ENCODE data around the gene ZNF532. TPM values are rescaled to one million over a fixed set of nuclear protein-coding genes. Genes with fewer than 3 reads are reported as not detected.

Gene ZNF532
- total and polyA plus RNA-seq, 9 of the 15 experiments (the other 6 are each of a cell fraction or from before 2014, with no cell fraction given): 0.42 TPM; not detected in 8

DNA sequence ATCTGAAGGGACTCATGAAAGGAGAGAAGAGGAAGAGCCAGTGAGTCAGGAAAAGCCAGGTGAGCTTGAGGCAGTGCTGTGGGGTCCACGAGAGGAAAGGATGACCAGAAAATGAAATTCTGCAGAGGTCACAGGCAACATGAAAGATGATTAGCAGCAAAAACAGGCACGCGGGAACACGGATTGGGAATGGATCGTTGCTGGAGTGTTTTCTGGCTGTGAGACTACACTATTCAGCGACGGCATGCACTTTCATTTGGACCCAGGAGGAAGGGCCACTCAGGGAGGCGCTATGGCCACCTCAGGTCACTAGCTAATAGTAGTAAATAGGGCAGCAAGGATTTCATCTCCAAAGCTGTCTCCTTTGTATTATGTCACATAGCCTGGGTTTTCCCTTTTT lies 44.8 kb downstream of the ZNF532 start:
- no peaks in the 10 kb centered on the region for H3K36me3 ChIP-seq (ENCODE audit: control insufficient read depth, insufficient read depth, low read length)
- FAIRE-seq (no peak), DNase-seq (ENCODE audit: extremely low read depth in 1 of 4, low spot score in 3 of 4) (no peak), ATAC-seq (no peak)
- H3K9me3 ChIP-seq (replicated peaks; ENCODE audit: control insufficient read depth, insufficient read depth, low read depth, low read length): no peaks in the 10 kb centered on the region
- no peak overlapping the region for H3K9ac ChIP-seq (ENCODE audit: insufficient read depth in 1 of 2, low read depth in 2 of 2, low read length in 2 of 2)
- no peak overlapping the region for H3K27ac ChIP-seq (ENCODE audit: extremely low read depth, low read depth, low read length)
- in situ Hi-C loops (cut with MboI): no loop called here
- no peak overlapping the region for H3K4me3 ChIP-seq
- no peak overlapping the region for H3K4me2 ChIP-seq (ENCODE audit: insufficient read depth, low read length)
- no peaks in the 10 kb centered on the region for H3K9me1 ChIP-seq (ENCODE audit: control insufficient read depth, insufficient read depth, low read length)
- TF ChIP-seq, protein P1, sequence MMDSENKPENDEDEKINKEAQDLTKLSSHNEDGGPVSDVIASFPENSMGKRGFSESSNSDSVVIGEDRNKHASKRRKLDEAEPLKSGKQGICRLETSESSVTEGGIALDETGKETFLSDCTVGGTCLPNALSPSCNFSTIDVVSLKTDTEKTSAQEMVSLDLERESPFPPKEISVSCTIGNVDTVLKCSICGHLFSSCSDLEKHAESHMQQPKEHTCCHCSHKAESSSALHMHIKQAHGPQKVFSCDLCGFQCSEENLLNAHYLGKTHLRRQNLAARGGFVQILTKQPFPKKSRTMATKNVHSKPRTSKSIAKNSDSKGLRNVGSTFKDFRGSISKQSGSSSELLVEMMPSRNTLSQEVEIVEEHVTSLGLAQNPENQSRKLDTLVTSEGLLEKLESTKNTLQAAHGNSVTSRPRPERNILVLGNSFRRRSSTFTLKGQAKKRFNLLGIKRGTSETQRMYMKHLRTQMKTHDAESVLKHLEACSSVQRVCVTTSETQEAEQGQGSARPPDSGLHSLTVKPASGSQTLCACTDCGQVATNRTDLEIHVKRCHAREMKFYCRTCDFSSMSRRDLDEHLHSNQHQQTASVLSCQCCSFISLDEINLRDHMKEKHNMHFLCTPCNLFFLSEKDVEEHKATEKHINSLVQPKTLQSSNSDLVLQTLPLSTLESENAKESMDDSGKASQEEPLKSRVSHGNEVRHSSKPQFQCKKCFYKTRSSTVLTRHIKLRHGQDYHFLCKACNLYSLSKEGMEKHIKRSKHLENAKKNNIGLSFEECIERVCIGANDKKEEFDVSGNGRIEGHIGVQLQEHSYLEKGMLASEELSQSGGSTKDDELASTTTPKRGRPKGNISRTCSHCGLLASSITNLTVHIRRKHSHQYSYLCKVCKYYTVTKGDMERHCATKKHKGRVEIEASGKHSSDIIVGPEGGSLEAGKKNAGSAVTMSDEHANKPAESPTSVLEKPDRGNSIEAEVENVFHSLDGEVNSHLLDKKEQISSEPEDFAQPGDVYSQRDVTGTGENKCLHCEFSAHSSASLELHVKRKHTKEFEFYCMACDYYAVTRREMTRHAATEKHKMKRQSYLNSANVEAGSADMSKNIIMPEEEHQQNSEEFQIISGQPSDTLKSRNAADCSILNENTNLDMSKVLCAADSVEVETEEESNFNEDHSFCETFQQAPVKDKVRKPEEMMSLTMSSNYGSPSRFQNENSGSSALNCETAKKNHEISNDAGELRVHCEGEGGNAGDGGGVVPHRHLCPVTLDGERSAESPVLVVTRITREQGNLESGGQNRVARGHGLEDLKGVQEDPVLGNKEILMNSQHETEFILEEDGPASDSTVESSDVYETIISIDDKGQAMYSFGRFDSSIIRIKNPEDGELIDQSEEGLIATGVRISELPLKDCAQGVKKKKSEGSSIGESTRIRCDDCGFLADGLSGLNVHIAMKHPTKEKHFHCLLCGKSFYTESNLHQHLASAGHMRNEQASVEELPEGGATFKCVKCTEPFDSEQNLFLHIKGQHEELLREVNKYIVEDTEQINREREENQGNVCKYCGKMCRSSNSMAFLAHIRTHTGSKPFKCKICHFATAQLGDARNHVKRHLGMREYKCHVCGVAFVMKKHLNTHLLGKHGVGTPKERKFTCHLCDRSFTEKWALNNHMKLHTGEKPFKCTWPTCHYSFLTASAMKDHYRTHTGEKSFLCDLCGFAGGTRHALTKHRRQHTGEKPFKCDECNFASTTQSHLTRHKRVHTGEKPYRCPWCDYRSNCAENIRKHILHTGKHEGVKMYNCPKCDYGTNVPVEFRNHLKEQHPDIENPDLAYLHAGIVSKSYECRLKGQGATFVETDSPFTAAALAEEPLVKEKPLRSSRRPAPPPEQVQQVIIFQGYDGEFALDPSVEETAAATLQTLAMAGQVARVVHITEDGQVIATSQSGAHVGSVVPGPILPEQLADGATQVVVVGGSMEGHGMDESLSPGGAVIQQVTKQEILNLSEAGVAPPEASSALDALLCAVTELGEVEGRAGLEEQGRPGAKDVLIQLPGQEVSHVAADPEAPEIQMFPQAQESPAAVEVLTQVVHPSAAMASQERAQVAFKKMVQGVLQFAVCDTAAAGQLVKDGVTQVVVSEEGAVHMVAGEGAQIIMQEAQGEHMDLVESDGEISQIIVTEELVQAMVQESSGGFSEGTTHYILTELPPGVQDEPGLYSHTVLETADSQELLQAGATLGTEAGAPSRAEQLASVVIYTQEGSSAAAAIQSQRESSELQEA (IDR thresholded peaks at IDR 0.05; ENCODE audit: low read depth): no peak
- TF ChIP-seq CXXC5 (CRISPR knock-in tag; IDR thresholded peaks at IDR 0.05) (no peak), ZNF766 (CRISPR knock-in tag; conservative IDR thresholded peaks at IDR 0.05) (no peak), PHF21A (IDR thresholded peaks at IDR 0.05; ENCODE audit: borderline replicate concordance, low read depth) (no peak), PHB2 (IDR thresholded peaks at IDR 0.05; ENCODE audit: low read depth) (no peak), HMG20A (CRISPR knock-in tag; conservative IDR thresholded peaks at IDR 0.05) (no peak), TCF7L2 (IDR thresholded peaks at IDR 0.05; ENCODE audit: low read depth, low read length) (no peak)
- TF ChIP-seq, protein P2, sequence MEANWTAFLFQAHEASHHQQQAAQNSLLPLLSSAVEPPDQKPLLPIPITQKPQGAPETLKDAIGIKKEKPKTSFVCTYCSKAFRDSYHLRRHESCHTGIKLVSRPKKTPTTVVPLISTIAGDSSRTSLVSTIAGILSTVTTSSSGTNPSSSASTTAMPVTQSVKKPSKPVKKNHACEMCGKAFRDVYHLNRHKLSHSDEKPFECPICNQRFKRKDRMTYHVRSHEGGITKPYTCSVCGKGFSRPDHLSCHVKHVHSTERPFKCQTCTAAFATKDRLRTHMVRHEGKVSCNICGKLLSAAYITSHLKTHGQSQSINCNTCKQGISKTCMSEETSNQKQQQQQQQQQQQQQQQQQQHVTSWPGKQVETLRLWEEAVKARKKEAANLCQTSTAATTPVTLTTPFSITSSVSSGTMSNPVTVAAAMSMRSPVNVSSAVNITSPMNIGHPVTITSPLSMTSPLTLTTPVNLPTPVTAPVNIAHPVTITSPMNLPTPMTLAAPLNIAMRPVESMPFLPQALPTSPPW (CRISPR knock-in tag; IDR thresholded peaks at IDR 0.05): no peak
- BruUV-seq (replicated peaks): no TSS peak
- ChIA-PET POLR2A (no interaction called here), CTCF (ENCODE audit: low intra/inter-chr PET ratio) (no interaction called here)
- no peaks in the 10 kb centered on the region for H4K20me1 ChIP-seq (replicated peaks; ENCODE audit: control insufficient read depth, insufficient read depth, low read length)
- H2AFZ ChIP-seq (ENCODE audit: low read depth, low read length): no peak overlapping the region
- intact Hi-C loops (cut with micrococcal nuclease): no loop called here
- 0% methylated on average over 8 of the region's 8 CpGs for WGBS (ENCODE audit: insufficient coverage, low coverage, missing lambda C conversion rate)
- H3K27me3 ChIP-seq (ENCODE audit: control insufficient read depth in 2 of 2, insufficient read depth in 2 of 2, low read length in 2 of 2): peaks cover 3 to 18% of the 10 kb centered on the region in 2 experiments; a peak in 4 of 5 replicates
- H3K4me1 ChIP-seq (replicated peaks in 1 of 2; ENCODE audit: control insufficient read depth in 2 of 2, insufficient read depth in 2 of 2, low read length in 2 of 2): no peaks in the 10 kb centered on the region
- no peaks in the 10 kb centered on the region for H3K79me2 ChIP-seq (ENCODE audit: control insufficient read depth, insufficient read depth, low read length)
